ENCODE data around the gene TMTC1. TPM values are rescaled to one million over a fixed set of nuclear protein-coding genes. Genes with fewer than 3 reads are reported as not detected.

Gene TMTC1
- total RNA-seq, 1 experiment from 2014 or later, result 4.8 TPM

DNA sequence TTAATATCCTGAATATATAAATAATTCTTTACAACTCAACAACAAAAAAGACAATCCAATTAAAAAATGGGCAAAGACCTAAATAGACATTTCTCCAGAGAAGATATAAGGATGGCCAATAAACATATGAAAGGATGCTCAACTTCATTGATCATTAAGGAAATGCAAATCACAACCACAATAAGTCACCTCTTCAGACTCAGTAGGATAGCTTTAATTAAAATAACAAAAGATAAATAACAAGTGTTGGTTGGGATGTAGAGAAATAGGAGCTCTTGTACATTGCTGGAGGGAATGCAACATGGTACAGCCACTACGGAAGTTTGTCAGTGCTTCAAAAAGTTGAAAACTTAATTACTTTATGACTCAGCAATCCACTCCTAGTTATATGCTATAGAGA is 156.5 kb downstream of the TMTC1 start:
- DNase-seq, result no peak
- no peak overlapping the region for H3K4me3 ChIP-seq
- CTCF ChIA-PET, result no interaction called here
- H3K27me3 ChIP-seq (ENCODE audit: insufficient read depth, low read depth), result no peaks in the 10 kb centered on the region
- no peaks in the 10 kb centered on the region; the same call in 1 of the 2 replicates for H3K9me3 ChIP-seq (ENCODE audit: insufficient read depth, low read depth)
- H3K79me2 ChIP-seq (ENCODE audit: low read depth), result no peaks in the 10 kb centered on the region
- no peaks in the 10 kb centered on the region for H3K36me3 ChIP-seq (ENCODE audit: low read depth)
- H2AFZ ChIP-seq, result no peak overlapping the region
- H3K4me2 ChIP-seq, result no peak overlapping the region
- no peaks in the 10 kb centered on the region for H4K20me1 ChIP-seq (ENCODE audit: insufficient read depth)
- no peaks in the 10 kb centered on the region for H3K4me1 ChIP-seq (replicated peaks; ENCODE audit: insufficient read depth)
- POLR2A ChIA-PET (ENCODE audit: unreplicated experiment), result no interaction called here
- intact Hi-C loops (cut with micrococcal nuclease; ENCODE audit: unreplicated experiment), result no loop called here
- no peak overlapping the region for H3K27ac ChIP-seq
- no TSS peak for BruUV-seq (replicated peaks)
- no peaks in the 10 kb centered on the region for H3F3A ChIP-seq (ENCODE audit: insufficient read depth, low read depth)
- 0 out of 2 replicates have a peak, but pooled peaks cover 5% of the 10 kb centered on the region for H3K9me2 ChIP-seq (ENCODE audit: insufficient read depth)
- no peak for TF ChIP-seq EZH2 (IDR thresholded peaks at IDR 0.05; ENCODE audit: low read depth)
- TF ChIP-seq, protein P1, sequence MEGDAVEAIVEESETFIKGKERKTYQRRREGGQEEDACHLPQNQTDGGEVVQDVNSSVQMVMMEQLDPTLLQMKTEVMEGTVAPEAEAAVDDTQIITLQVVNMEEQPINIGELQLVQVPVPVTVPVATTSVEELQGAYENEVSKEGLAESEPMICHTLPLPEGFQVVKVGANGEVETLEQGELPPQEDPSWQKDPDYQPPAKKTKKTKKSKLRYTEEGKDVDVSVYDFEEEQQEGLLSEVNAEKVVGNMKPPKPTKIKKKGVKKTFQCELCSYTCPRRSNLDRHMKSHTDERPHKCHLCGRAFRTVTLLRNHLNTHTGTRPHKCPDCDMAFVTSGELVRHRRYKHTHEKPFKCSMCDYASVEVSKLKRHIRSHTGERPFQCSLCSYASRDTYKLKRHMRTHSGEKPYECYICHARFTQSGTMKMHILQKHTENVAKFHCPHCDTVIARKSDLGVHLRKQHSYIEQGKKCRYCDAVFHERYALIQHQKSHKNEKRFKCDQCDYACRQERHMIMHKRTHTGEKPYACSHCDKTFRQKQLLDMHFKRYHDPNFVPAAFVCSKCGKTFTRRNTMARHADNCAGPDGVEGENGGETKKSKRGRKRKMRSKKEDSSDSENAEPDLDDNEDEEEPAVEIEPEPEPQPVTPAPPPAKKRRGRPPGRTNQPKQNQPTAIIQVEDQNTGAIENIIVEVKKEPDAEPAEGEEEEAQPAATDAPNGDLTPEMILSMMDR (conservative IDR thresholded peaks at IDR 0.05), result no peak

DNA sequence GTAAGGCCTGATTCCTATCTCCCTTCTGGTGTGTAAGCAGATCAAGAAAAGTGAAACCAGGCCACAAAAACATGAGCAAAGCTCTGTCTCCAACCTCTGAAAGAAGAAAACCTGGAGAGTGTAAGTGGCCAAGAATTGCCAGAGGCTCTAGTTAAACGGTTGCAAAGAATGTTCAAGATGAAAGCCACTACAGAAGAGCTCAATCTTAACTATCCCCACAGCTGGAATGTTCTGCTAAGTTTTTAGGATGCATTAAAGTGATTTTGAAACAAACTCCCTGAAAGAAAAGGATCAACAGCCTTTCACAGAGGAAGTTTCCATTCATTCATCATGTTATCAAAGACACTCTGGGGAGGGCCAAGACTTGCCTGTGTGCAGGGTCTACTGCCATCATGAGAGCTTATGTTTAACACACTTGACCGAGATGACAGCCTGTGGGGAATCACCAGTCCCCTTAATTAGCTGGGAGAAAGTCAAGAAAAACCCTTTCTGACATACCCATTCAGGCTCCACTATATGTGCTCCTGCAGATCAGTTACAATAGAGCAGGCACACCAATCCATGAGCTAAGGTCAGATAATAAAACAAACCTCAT is 158.3 kb downstream of the TMTC1 start:
- BruUV-seq (replicated peaks), result no TSS peak
- Histone ChIP-seq H3K27ac (no peak overlapping the region), H3K27me3 (ENCODE audit: insufficient read depth, low read depth) (no peaks in the 10 kb centered on the region), H3F3A (ENCODE audit: insufficient read depth, low read depth) (no peaks in the 10 kb centered on the region), H3K4me2 (no peak overlapping the region), H3K9me2 (ENCODE audit: insufficient read depth) (0 out of 2 replicates have a peak, but pooled peaks cover 5% of the 10 kb centered on the region), H3K4me3 (no peak overlapping the region), H2AFZ (no peak overlapping the region), H3K9me3 (ENCODE audit: insufficient read depth, low read depth) (no peaks in the 10 kb centered on the region), H3K4me1 (replicated peaks; ENCODE audit: insufficient read depth) (no peaks in the 10 kb centered on the region), H3K79me2 (ENCODE audit: low read depth) (no peaks in the 10 kb centered on the region), H4K20me1 (ENCODE audit: insufficient read depth) (no peaks in the 10 kb centered on the region), H3K36me3 (ENCODE audit: low read depth) (no peaks in the 10 kb centered on the region)
- CTCF ChIA-PET, result no interaction called here
- DNase-seq, result no peak
- intact Hi-C loops (cut with micrococcal nuclease; ENCODE audit: unreplicated experiment), result no loop called here
- TF ChIP-seq, protein P1 (conservative IDR thresholded peaks at IDR 0.05), result no peak
- POLR2A ChIA-PET (ENCODE audit: unreplicated experiment), result no interaction called here

DNA sequence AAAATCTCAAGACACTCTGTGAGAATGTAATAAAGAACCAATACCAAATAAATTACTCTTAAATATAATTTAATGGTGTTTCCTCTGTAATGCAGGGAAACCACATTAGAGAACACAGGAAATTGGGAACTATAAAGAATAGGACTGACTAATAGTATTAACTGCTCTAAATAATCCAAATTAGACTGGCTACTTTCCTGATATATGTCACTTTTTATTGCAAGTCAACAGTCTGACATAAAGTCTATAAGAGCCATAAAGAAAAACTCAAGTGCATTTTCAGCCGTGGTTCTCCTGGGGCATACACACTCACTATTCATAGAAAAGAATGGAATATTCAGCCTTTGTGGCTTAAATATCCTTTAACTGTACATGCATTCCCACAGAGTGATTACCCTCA is 161.5 kb downstream of the TMTC1 start:
- no peak for DNase-seq
- CTCF ChIA-PET, result no interaction called here
- Histone ChIP-seq H3K27me3 (ENCODE audit: insufficient read depth, low read depth) (no peaks in the 10 kb centered on the region), H3K79me2 (ENCODE audit: low read depth) (no peaks in the 10 kb centered on the region), H3K36me3 (ENCODE audit: low read depth) (no peaks in the 10 kb centered on the region), H3K9me2 (ENCODE audit: insufficient read depth) (0 out of 2 replicates have a peak, but pooled peaks cover 5% of the 10 kb centered on the region), H3K4me2 (no peak overlapping the region), H3F3A (ENCODE audit: insufficient read depth, low read depth) (no peaks in the 10 kb centered on the region), H3K9me3 (ENCODE audit: insufficient read depth, low read depth) (no peaks in the 10 kb centered on the region), H3K4me3 (no peak overlapping the region), H2AFZ (no peak overlapping the region), H3K4me1 (replicated peaks; ENCODE audit: insufficient read depth) (no peaks in the 10 kb centered on the region), H4K20me1 (ENCODE audit: insufficient read depth) (no peaks in the 10 kb centered on the region), H3K27ac (no peak overlapping the region)
- TF ChIP-seq, protein P1 (conservative IDR thresholded peaks at IDR 0.05), result no peak
- TF ChIP-seq EZH2 (IDR thresholded peaks at IDR 0.05; ENCODE audit: low read depth), result no peak
- POLR2A ChIA-PET (ENCODE audit: unreplicated experiment), result no interaction called here
- no TSS peak for BruUV-seq (replicated peaks)
- intact Hi-C loops (cut with micrococcal nuclease; ENCODE audit: unreplicated experiment), result no loop called here
